ENCODE measurements around the gene MID1IP1. TPM values are rescaled to one million over a fixed set of nuclear protein-coding genes. Genes with fewer than 3 reads are reported as not detected.

Gene MID1IP1
- total RNA-seq, 1 donor from 2014 or later: 95.5 TPM

DNA sequence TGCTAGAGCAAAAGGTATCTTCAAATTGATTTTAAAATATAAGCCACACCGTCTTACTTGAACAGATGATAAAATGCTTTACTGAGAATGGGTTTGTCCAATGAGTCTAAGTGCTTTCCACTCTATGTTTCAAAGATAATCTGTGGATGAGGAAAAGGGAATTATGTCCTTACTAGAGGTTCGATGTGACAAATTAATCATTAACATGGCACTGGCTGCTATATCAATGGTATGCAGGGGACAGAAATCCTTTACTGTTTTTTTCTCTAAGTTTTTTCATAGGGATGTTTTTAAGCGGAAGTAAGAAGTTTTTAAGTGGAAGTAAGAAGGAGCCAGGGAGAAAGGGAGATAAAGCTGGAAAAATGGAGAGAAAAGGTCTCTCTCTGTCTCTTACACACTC is 38.0 kb downstream of the MID1IP1 start:
- Histone ChIP-seq H3K27ac (no peak overlapping the region), H3K27me3 (ENCODE audit: low read depth) (no peaks in the 10 kb centered on the region), H3K36me3 (no peaks in the 10 kb centered on the region), H3K4me3 (no peak overlapping the region), H3K4me1 (no peaks in the 10 kb centered on the region), H3K9me3 (no peaks in the 10 kb centered on the region)
- no peak for ATAC-seq
- intact Hi-C loops (cut with DNase I): no loop called here
- no peak for DNase-seq
- TF ChIP-seq, protein P1, sequence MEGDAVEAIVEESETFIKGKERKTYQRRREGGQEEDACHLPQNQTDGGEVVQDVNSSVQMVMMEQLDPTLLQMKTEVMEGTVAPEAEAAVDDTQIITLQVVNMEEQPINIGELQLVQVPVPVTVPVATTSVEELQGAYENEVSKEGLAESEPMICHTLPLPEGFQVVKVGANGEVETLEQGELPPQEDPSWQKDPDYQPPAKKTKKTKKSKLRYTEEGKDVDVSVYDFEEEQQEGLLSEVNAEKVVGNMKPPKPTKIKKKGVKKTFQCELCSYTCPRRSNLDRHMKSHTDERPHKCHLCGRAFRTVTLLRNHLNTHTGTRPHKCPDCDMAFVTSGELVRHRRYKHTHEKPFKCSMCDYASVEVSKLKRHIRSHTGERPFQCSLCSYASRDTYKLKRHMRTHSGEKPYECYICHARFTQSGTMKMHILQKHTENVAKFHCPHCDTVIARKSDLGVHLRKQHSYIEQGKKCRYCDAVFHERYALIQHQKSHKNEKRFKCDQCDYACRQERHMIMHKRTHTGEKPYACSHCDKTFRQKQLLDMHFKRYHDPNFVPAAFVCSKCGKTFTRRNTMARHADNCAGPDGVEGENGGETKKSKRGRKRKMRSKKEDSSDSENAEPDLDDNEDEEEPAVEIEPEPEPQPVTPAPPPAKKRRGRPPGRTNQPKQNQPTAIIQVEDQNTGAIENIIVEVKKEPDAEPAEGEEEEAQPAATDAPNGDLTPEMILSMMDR (IDR thresholded peaks at IDR 0.05): no peak

- H3K27ac ChIP-seq: no peak overlapping the region
- ATAC-seq: no peak
- H3K9me3 ChIP-seq: no peaks in the 10 kb centered on the region
- no peaks in the 10 kb centered on the region for H3K27me3 ChIP-seq (ENCODE audit: low read depth)
- DNase-seq: no peak
- intact Hi-C loops (cut with DNase I): no loop called here
- H3K4me3 ChIP-seq: no peak overlapping the region
- TF ChIP-seq, protein P1 (IDR thresholded peaks at IDR 0.05): no peak
- H3K4me1 ChIP-seq: no peaks in the 10 kb centered on the region
- H3K36me3 ChIP-seq: no peaks in the 10 kb centered on the region
Measured at GRCh38 chrX:38839944-38840343, 38.7 kb downstream of the MID1IP1 start.

GRCh38 chrX:38841750-38842149 is 40.5 kb downstream of the MID1IP1 start:
- TF ChIP-seq, protein P1 (IDR thresholded peaks at IDR 0.05): no peak
- ATAC-seq: no peak
- no peaks in the 10 kb centered on the region for H3K36me3 ChIP-seq
- H3K27me3 ChIP-seq (ENCODE audit: low read depth): no peaks in the 10 kb centered on the region
- no peaks in the 10 kb centered on the region for H3K4me1 ChIP-seq
- H3K9me3 ChIP-seq: no peaks in the 10 kb centered on the region
- no peak overlapping the region for H3K4me3 ChIP-seq
- H3K27ac ChIP-seq: no peak overlapping the region
- intact Hi-C loops (cut with DNase I): no loop called here
- DNase-seq: no peak

- DNase-seq (no peak), ATAC-seq (no peak)
- H3K27me3 ChIP-seq (ENCODE audit: low read depth): no peaks in the 10 kb centered on the region
- TF ChIP-seq, protein P1 (IDR thresholded peaks at IDR 0.05): no peak
- H3K27ac ChIP-seq: no peak overlapping the region
- H3K36me3 ChIP-seq: no peaks in the 10 kb centered on the region
- intact Hi-C loops (cut with DNase I): no loop called here
- no peaks in the 10 kb centered on the region for H3K9me3 ChIP-seq
- H3K4me1 ChIP-seq: no peaks in the 10 kb centered on the region
- H3K4me3 ChIP-seq: no peak overlapping the region
Measured at GRCh38 chrX:38845426-38845825, 44.2 kb downstream of the MID1IP1 start.

DNA sequence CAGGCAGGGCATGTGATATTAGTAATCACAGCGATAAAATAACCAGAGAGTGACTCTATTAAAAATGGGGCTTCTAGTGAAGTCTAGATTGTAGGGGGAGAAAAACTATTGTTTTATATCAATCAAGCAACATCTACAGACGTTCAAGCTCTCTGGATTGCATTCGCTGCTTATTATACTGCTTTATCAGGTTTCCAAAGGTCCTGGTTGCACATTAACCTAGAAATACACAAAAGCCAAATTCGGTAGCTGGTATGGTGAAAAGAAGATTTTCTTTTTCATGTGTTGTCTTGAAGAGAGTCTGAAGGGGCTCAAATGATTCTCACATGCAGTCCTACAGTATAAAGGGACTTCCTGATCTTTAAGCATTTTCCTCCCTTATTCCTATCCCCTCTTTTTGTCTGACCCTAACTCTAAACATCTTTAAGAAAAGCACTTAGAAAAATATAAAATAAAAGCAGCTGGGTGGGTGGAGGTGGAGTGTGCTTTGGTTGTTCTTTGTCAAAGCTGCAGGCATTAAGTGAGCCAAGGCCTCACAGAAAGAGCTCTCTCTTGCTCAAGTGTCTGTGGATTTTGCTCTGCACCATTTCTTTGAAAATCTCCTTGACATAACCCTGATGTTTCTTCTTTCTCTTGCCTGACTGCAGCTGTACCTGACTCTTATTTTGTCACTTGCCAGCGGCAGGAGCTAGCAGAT is 46.1 kb downstream of the MID1IP1 start:
- no peak for DNase-seq
- ATAC-seq: no peak
- TF ChIP-seq, protein P1 (IDR thresholded peaks at IDR 0.05): no peak
- Histone ChIP-seq H3K4me1 (no peaks in the 10 kb centered on the region), H3K36me3 (no peaks in the 10 kb centered on the region), H3K4me3 (no peak overlapping the region), H3K27me3 (ENCODE audit: low read depth) (no peaks in the 10 kb centered on the region), H3K9me3 (no peaks in the 10 kb centered on the region), H3K27ac (no peak overlapping the region)
- intact Hi-C loops (cut with DNase I): no loop called here
